Mammary epithelial cell (primary cell): ENCODE results near the gene ZNF800.

Experiments used
- EZH2 ChIP-seq: IDR thresholded peaks from 2 replicates; pipeline ENCODE4 v1.6.1; 2012; ENCODE audit warnings: low read length, inconsistent platforms, borderline replicate concordance
- TF ChIP-seq, protein P1 (sequence below), 2 donors: IDR thresholded peaks in 1 of 2; conservative IDR thresholded peaks in 1 of 2; 2 replicates each; pipeline ENCODE4 v1.5.1; 2011 to 2012; ENCODE audit warnings: inconsistent platforms in 2 of 2, low read length in 2 of 2, mild to moderate bottlenecking in 2 of 2, control low read depth in 1 of 2, low read depth in 1 of 2; ENCODE audit not compliant: insufficient read depth in 1 of 2; ENCODE audit errors: extremely low read depth in 1 of 2

DNA sequence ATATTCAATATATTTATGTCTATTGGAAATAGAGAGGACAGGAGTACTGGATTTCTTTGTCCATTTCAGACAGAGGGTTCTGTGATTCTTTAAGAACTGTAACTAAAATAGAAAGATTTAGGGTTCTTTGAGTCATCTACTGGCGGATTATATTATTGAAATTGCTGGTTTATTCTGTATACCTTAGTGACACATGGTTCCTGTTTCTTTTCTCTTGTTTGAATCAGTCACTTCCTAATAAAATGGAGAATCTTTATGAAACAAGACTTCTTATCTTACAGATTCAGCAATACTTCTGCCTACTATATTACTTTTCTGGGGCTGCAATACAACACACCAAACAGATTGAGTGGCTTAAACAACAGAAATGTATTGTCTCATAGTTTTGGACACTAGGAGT, 20.8 kb upstream of the ZNF800 start:
- TF ChIP-seq, protein P1, sequence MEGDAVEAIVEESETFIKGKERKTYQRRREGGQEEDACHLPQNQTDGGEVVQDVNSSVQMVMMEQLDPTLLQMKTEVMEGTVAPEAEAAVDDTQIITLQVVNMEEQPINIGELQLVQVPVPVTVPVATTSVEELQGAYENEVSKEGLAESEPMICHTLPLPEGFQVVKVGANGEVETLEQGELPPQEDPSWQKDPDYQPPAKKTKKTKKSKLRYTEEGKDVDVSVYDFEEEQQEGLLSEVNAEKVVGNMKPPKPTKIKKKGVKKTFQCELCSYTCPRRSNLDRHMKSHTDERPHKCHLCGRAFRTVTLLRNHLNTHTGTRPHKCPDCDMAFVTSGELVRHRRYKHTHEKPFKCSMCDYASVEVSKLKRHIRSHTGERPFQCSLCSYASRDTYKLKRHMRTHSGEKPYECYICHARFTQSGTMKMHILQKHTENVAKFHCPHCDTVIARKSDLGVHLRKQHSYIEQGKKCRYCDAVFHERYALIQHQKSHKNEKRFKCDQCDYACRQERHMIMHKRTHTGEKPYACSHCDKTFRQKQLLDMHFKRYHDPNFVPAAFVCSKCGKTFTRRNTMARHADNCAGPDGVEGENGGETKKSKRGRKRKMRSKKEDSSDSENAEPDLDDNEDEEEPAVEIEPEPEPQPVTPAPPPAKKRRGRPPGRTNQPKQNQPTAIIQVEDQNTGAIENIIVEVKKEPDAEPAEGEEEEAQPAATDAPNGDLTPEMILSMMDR (conservative IDR thresholded peaks at IDR 0.05 in 1 of 2, IDR thresholded peaks at IDR 0.05 in 1 of 2; ENCODE audit: extremely low read depth in 1 of 2, insufficient read depth in 1 of 2, low read depth in 1 of 2, low read length in 2 of 2), result no peak
- no peak for TF ChIP-seq EZH2
